GM21825 (cell line): ENCODE data around the gene GPATCH3.
"Not testable (repeated sequence)": the region's sequence is repeated elsewhere in the genome, so short reads cannot be mapped to it uniquely, and the experiment has no call there.

Experiments
- ATAC-seq: cut with Tn5 transposase; IDR thresholded peaks from one replicate; pipeline ENCODE4 v1.9.1; 2021; ENCODE audit warnings: mild to moderate bottlenecking, moderate library complexity; ENCODE audit not compliant: unreplicated experiment

The GPATCH3 gene

DNA sequence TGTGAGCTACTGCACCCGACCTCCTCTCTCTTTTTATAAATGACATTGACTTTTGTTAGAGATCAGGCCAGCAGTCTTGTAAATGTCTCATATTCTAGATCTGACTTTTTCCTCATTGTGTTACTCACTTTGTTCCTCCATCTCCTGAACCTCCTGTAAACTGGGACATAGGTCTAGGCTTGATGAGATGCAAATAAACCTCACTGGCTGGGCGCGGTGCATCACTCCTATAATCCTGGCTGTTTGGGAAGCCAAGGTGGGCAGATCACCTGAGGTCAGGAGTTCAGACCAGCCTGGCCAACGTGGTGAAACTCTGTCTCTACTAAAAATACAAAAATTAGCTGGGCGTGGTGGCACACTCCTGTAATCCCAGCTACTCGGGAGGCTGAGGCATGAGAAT is 52.4 kb downstream of the GPATCH3 start:
- ATAC-seq = not testable (repeated sequence)

- ATAC-seq = no peak
These were observed 55.7 kb downstream of the GPATCH3 start for GRCh38 chr1:26844424-26845196.
